ENCODE measurements around the gene REL. TPM values are rescaled to one million over a fixed set of nuclear protein-coding genes. Genes with fewer than 3 reads are reported as not detected.

The REL gene
- total RNA-seq, 1 experiment from 2014 or later = 6.2 TPM

DNA sequence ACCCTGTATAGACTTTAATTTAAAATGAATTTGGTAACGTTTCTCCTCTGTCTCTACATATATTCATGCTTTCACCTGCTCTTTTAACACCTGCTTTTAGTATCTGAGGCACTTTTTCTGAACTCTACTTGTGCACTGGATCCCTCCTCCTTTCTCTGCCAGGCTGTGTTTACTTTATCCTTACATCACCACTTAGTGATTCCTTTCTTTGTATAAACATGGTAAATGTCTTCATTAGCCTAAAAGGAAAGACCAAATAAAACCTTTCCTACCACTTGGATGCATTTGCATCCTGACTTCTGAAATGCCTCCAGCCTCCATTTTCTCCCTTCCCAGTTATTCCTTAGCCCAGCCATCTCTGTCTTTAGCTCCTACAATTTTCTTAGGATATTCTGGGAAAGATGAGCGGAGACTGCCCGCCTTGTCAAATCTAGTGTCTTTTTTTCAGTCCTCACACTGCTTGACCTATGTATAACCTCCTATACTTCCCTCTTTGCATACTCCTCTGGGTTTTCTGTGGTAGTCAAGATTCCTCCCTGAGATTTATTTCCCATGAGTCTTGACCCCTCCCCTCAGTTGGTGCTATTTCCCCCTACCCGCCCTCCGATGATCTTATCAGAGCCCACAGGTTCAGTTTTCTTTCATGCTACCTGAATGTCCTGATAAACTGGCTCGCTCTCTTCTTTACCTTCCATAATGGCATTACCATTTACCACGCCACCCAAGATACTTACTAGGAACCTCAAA, 44.8 kb downstream of the REL start:
- Mint-ChIP-seq H3K27me3 (ENCODE audit: low read depth) (no peaks in the 10 kb centered on the region), H3K4me3 (no peak overlapping the region), H3K27ac (peak overlapping the region in 1 of 3 experiments; percentile 49; a peak in 2 of 7 replicates), H3K9me3 (no peaks in the 10 kb centered on the region), H3K36me3 (ENCODE audit: insufficient read depth in 1 of 3, low read depth in 3 of 3) (peaks cover 8 to 17% (median 10%) of the 10 kb centered on the region in 3 experiments; a peak in 5 of 7 replicates), H3K4me1 (peaks cover 9 to 12% of the 10 kb centered on the region in 2 experiments)
- H3K27me3 ChIP-seq (ENCODE audit: insufficient read depth, low read length) = no peaks in the 10 kb centered on the region
- no peak overlapping the region for H2BK120ac ChIP-seq (ENCODE audit: low read depth, low read length, poor library complexity, severe bottlenecking)
- H3K23me2 ChIP-seq (ENCODE audit: insufficient read length, low read depth, low read length, poor library complexity, severe bottlenecking) = no peaks in the 10 kb centered on the region
- no peaks in the 10 kb centered on the region for H3K79me1 ChIP-seq (ENCODE audit: insufficient read depth, low read depth, low read length, poor library complexity, severe bottlenecking)
- no peak overlapping the region for H3K56ac ChIP-seq (ENCODE audit: insufficient read length, low read depth, low read length)
- H3K18ac ChIP-seq (ENCODE audit: insufficient read length, low read depth, low read length) = no peak overlapping the region
- H3K79me2 ChIP-seq (ENCODE audit: insufficient read depth, low read length) = no peaks in the 10 kb centered on the region
- H3K23ac ChIP-seq (ENCODE audit: insufficient read length, low read depth, low read length) = no peak overlapping the region
- no peak overlapping the region for H3K4me2 ChIP-seq (ENCODE audit: insufficient read depth, insufficient read length, low read length)
- no peak overlapping the region for H2BK5ac ChIP-seq (ENCODE audit: insufficient read length, low read length)
- H3K9ac ChIP-seq (ENCODE audit: extremely low read depth, insufficient read length, low read length) = no peak overlapping the region
- H4K5ac ChIP-seq (ENCODE audit: insufficient read length, low read depth, low read length) = no peak overlapping the region
- H3K9me3 ChIP-seq (ENCODE audit: control insufficient read depth, low read depth, low read length) = no peaks in the 10 kb centered on the region
- H4K91ac ChIP-seq (ENCODE audit: insufficient read length, low read depth, low read length) = no peak overlapping the region
- TF ChIP-seq, protein P1, sequence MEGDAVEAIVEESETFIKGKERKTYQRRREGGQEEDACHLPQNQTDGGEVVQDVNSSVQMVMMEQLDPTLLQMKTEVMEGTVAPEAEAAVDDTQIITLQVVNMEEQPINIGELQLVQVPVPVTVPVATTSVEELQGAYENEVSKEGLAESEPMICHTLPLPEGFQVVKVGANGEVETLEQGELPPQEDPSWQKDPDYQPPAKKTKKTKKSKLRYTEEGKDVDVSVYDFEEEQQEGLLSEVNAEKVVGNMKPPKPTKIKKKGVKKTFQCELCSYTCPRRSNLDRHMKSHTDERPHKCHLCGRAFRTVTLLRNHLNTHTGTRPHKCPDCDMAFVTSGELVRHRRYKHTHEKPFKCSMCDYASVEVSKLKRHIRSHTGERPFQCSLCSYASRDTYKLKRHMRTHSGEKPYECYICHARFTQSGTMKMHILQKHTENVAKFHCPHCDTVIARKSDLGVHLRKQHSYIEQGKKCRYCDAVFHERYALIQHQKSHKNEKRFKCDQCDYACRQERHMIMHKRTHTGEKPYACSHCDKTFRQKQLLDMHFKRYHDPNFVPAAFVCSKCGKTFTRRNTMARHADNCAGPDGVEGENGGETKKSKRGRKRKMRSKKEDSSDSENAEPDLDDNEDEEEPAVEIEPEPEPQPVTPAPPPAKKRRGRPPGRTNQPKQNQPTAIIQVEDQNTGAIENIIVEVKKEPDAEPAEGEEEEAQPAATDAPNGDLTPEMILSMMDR (conservative IDR thresholded peaks at IDR 0.05) = no peak
- WGBS (ENCODE audit: extremely low coverage, insufficient read length, low lambda C conversion rate) = no CpG with 5 or more reads among the region's 7 CpGs
- H3K4ac ChIP-seq (ENCODE audit: low read depth, low read length) = no peak overlapping the region
- H2BK12ac ChIP-seq (ENCODE audit: insufficient read length, low read depth, low read length) = no peak overlapping the region
- DNase-seq = no peak
- no peak overlapping the region for H2AFZ ChIP-seq (ENCODE audit: low read length)
- H3K4me1 ChIP-seq (ENCODE audit: insufficient read depth, low read length) = peaks cover 6% of the 10 kb centered on the region
- no peak overlapping the region for H2AK5ac ChIP-seq (ENCODE audit: insufficient read length, low read length)
- H4K20me1 ChIP-seq (ENCODE audit: control insufficient read depth, insufficient read depth, insufficient read length) = no peaks in the 10 kb centered on the region
- no peak overlapping the region for H4K8ac ChIP-seq (replicated peaks; ENCODE audit: insufficient read length, low read depth, low read length)
- no peak overlapping the region for H2BK20ac ChIP-seq (ENCODE audit: low read depth, low read length, poor library complexity, severe bottlenecking)
- H2BK15ac ChIP-seq (ENCODE audit: low read depth, low read length) = no peak overlapping the region
- H3K27ac ChIP-seq (ENCODE audit: insufficient read length, low read depth, low read length) = no peak overlapping the region
- no peak overlapping the region for H3K14ac ChIP-seq (ENCODE audit: insufficient read depth, low read length)
- no peak overlapping the region for H3T11ph ChIP-seq (ENCODE audit: low read length)
